Body of pancreas (tissue), 4 donors: Measurements from ENCODE around the gene ASCC3.

Experiments
- POLR2A ChIP-seq, 3 donors: fragments of 450-650 bp; IDR thresholded peaks; one replicate each; pipeline ENCODE4 v1.6.1; 2016; ENCODE audit warnings: antibody characterized with exemption in 3 of 3, mild to moderate bottlenecking in 2 of 3
- TF ChIP-seq, protein P1 (sequence below), 7 experiments: fragments of 450-650 bp in 4 of 7; fragments of 200-600 bp in 3 of 7; sonication (generic) in 3 of 7; IDR thresholded peaks; one replicate each; pipeline ENCODE4 v1.5.1; 2016 to 2019; ENCODE audit warnings: antibody characterized with exemption in 7 of 7

DNA sequence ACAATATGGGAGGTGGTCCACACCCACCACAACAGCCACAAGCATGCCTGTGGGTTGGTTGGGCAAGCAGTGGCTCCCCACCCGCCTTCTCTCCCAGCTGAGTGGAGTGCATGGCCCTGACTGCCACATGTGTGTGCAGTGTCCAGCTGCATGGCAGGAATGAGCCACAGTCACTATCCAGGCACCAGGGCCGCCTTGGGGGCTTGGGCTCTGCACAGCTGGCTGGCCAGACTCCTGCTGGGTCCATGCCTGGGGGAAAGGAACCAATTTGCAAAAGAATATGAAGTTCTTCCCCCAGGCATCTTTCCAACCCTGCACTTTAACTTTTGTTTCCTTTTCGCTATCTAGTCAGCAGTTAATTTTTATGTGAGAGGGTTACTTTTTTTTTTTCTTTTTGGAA lies 11.6 kb upstream of the ASCC3 start:
- TF ChIP-seq, protein P1, sequence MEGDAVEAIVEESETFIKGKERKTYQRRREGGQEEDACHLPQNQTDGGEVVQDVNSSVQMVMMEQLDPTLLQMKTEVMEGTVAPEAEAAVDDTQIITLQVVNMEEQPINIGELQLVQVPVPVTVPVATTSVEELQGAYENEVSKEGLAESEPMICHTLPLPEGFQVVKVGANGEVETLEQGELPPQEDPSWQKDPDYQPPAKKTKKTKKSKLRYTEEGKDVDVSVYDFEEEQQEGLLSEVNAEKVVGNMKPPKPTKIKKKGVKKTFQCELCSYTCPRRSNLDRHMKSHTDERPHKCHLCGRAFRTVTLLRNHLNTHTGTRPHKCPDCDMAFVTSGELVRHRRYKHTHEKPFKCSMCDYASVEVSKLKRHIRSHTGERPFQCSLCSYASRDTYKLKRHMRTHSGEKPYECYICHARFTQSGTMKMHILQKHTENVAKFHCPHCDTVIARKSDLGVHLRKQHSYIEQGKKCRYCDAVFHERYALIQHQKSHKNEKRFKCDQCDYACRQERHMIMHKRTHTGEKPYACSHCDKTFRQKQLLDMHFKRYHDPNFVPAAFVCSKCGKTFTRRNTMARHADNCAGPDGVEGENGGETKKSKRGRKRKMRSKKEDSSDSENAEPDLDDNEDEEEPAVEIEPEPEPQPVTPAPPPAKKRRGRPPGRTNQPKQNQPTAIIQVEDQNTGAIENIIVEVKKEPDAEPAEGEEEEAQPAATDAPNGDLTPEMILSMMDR (IDR thresholded peaks at IDR 0.05): no peak
- no peak for TF ChIP-seq POLR2A (IDR thresholded peaks at IDR 0.05)
